ENCODE data around the gene ATP2C2.

GRCh38 chr16:84438971-84439696 is 70.8 kb downstream of the ATP2C2 start:
- TF ChIP-seq CTCF (conservative IDR thresholded peaks at IDR 0.05; ENCODE audit: low read depth, low read length), result no peak
- TF ChIP-seq EZH2 (IDR thresholded peaks at IDR 0.05; ENCODE audit: low read length, unreplicated experiment), result no peak
